Endothelial cell (in vitro differentiated cells): ENCODE measurements around the gene NT5DC1. TPM values are rescaled to one million over a fixed set of nuclear protein-coding genes. Genes with fewer than 3 reads are reported as not detected.

Source experiments
- DNase-seq: peaks from one replicate; pipeline ENCODE4 v3.0.0; 2021; ENCODE audit warnings: low spot score
- H3K27ac Mint-ChIP-seq: one replicate; pipeline ENCODE4 v1.8.0; 2021; ENCODE audit warnings: mixed read lengths, inconsistent platforms; ENCODE audit not compliant: unreplicated experiment
- H3K27me3 Mint-ChIP-seq: one replicate; pipeline ENCODE4 v1.8.0; 2021; ENCODE audit warnings: mild to moderate bottlenecking, moderate library complexity, mixed read lengths, inconsistent platforms; ENCODE audit not compliant: unreplicated experiment
- H3K36me3 Mint-ChIP-seq: one replicate; pipeline ENCODE4 v1.8.0; 2021; ENCODE audit warnings: mild to moderate bottlenecking, low read depth, mixed read lengths, inconsistent platforms; ENCODE audit not compliant: unreplicated experiment
- H3K4me1 Mint-ChIP-seq: one replicate; pipeline ENCODE4 v1.8.0; 2021; ENCODE audit warnings: mild to moderate bottlenecking, mixed read lengths, inconsistent platforms; ENCODE audit not compliant: unreplicated experiment
- H3K4me3 Mint-ChIP-seq: one replicate; pipeline ENCODE4 v1.8.0; 2021; ENCODE audit warnings: mild to moderate bottlenecking, mixed read lengths, inconsistent platforms; ENCODE audit not compliant: unreplicated experiment
- H3K9me3 Mint-ChIP-seq: one replicate; pipeline ENCODE4 v1.8.0; 2021; ENCODE audit warnings: mixed read lengths, inconsistent platforms; ENCODE audit not compliant: unreplicated experiment
- total RNA-seq: library from RNA; stranded (reverse); fragmentation: NEBNext Ultra II Directional; extraction: Animal tissue kit (Norgen Biotek cat#: 25700); gene quantifications from one replicate; pipeline ENCODE4 v1.2.1, GENCODE V29; 2021; ENCODE audit not compliant: unreplicated experiment
- TF ChIP-seq, protein P1 (sequence below): fragments of 200-600 bp; sonication (generic); IDR thresholded peaks from one replicate; pipeline ENCODE4 v1.5.0; 2021; ENCODE audit warnings: antibody characterized with exemption; ENCODE audit not compliant: unreplicated experiment

NT5DC1 gene
- total RNA-seq, 1 donor from 2014 or later, result 33.9 TPM

DNA sequence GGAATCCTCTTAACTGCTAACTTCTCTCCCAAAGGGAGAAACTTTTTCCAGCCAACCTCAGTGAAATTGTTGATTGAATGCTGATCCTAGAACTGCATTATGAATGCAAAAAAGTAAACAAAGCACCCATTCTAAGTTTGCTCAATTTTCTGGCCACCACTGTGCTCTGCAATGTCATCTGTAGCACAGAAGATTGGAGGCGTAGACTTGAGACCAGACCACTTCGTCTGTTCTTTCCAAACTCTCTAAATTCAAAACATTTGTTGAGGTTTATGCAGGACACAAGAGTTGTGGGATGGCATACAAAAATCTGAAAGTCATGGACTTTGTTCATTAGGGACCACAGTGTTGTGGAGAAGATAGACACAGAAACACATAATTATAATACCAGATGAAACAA lies 190.1 kb downstream of the NT5DC1 start:
- no peaks in the 10 kb centered on the region for H3K9me3 Mint-ChIP-seq
- TF ChIP-seq, protein P1, sequence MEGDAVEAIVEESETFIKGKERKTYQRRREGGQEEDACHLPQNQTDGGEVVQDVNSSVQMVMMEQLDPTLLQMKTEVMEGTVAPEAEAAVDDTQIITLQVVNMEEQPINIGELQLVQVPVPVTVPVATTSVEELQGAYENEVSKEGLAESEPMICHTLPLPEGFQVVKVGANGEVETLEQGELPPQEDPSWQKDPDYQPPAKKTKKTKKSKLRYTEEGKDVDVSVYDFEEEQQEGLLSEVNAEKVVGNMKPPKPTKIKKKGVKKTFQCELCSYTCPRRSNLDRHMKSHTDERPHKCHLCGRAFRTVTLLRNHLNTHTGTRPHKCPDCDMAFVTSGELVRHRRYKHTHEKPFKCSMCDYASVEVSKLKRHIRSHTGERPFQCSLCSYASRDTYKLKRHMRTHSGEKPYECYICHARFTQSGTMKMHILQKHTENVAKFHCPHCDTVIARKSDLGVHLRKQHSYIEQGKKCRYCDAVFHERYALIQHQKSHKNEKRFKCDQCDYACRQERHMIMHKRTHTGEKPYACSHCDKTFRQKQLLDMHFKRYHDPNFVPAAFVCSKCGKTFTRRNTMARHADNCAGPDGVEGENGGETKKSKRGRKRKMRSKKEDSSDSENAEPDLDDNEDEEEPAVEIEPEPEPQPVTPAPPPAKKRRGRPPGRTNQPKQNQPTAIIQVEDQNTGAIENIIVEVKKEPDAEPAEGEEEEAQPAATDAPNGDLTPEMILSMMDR, result no peak
- H3K27ac Mint-ChIP-seq, result no peak overlapping the region
- H3K4me3 Mint-ChIP-seq, result no peak overlapping the region
- no peaks in the 10 kb centered on the region for H3K4me1 Mint-ChIP-seq
- no peaks in the 10 kb centered on the region for H3K27me3 Mint-ChIP-seq
- no peaks in the 10 kb centered on the region for H3K36me3 Mint-ChIP-seq
- DNase-seq, result no peak

DNA sequence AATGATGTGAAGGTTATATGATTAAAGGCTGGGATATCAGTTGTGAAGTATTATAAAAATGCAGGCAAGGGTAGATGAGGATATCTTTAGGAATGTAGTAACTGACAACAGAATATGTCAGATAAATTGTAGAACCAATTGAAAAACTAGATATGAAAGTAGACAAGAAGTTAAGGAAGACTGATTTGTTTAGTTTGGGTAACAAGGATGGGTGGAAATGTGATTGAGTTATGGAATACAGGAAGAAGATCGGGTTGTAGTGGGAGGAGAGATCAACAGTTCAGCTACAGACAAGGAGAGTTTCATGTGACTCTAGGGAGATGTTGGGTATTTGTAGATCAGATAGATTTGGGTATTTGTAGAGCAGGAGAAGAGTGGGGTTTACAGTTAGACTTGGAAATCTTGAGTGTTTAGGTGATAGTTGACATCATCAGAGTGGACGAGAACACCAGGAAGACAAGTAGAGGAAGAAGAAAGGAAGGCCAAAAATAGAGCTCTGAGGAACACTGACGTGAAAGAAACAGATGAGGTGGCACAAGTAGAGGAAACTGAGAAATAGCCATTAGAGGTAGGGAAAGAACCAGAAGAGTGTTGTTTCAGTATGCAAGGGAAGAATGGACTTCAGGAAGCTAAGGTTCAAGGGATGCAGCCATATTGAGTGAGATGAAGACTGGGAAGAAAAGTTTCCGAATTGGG lies 191.2 kb downstream of the NT5DC1 start:
- TF ChIP-seq, protein P1, result no peak
- no peak for DNase-seq
- H3K27ac Mint-ChIP-seq, result no peak overlapping the region

DNA sequence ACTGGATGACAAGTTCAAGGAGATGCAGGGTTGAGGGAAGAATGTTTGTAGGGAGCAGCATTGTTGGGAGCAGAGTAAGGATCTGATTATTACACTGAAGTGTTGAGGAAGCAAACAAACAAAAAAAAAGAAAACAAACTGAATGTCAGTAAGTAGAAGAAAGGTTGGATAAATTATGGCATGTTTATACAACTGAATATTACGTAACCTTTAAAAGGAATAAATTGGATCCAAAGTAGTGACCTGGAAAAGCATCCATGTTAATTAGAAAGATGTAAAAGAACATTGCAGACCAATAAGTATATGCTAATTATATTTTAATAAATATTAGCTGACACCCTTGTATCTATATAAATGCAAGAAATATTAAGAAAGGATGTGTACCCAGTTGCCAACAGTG lies 191.9 kb downstream of the NT5DC1 start:
- Mint-ChIP-seq H3K36me3 (no peaks in the 10 kb centered on the region), H3K4me1 (no peaks in the 10 kb centered on the region)

More for the DNA sequence above, 191.2 kb downstream of the NT5DC1 start:
- Mint-ChIP-seq H3K36me3 (no peaks in the 10 kb centered on the region), H3K4me3 (no peak overlapping the region), H3K27me3 (no peaks in the 10 kb centered on the region), H3K9me3 (no peaks in the 10 kb centered on the region), H3K4me1 (no peaks in the 10 kb centered on the region)

DNA sequence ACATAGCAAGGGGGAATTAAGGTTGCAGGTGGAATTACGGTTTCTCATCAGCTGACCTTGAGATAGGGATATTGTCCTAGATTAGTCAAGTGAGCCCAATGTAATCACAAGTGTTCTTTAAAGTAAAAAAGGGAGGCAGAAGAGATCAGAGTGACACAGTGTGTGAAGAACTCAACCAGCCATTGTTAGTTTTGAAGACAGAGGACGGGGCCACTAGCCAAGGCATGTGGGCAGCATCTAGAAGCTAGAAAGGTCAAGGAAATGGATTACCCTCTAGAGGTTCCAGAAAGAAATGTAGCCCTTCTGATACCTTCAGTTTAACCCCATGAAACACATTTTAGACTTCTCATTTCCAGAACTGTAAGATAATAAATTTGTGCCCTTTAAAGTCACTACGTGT lies 197.6 kb downstream of the NT5DC1 start:
- Mint-ChIP-seq H3K36me3 (no peaks in the 10 kb centered on the region), H3K9me3 (no peaks in the 10 kb centered on the region), H3K27me3 (no peaks in the 10 kb centered on the region), H3K4me3 (no peak overlapping the region), H3K4me1 (no peaks in the 10 kb centered on the region), H3K27ac (no peak overlapping the region)
- DNase-seq, result no peak
- TF ChIP-seq, protein P1, result no peak

More for the DNA sequence above, 191.9 kb downstream of the NT5DC1 start:
- TF ChIP-seq, protein P1, result no peak
- DNase-seq, result no peak
- no peaks in the 10 kb centered on the region for H3K27me3 Mint-ChIP-seq
- H3K27ac Mint-ChIP-seq, result no peak overlapping the region
- no peak overlapping the region for H3K4me3 Mint-ChIP-seq
- no peaks in the 10 kb centered on the region for H3K9me3 Mint-ChIP-seq

DNA sequence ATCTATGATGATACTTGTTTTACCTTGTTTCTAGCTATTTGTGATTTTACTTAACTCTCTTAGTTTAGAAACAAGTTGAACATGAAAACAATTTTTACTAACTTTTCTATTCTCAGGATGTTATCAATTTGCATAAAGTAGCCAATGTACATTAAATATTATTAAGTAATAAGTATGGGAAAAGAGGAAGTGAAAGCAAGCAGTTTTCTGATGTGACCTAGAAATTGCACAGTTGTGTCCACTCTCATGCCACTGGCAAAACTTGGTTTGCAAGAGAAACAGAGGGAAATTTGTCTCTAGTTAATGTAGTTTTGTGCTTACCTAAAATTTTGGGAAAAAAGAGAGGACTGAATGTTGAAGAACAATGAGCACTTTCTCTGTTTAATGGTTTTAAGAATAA lies 198.3 kb downstream of the NT5DC1 start:
- H3K4me3 Mint-ChIP-seq, result no peak overlapping the region
- no peaks in the 10 kb centered on the region for H3K9me3 Mint-ChIP-seq
- DNase-seq, result no peak
- no peaks in the 10 kb centered on the region for H3K27me3 Mint-ChIP-seq
- no peaks in the 10 kb centered on the region for H3K36me3 Mint-ChIP-seq
- no peaks in the 10 kb centered on the region for H3K4me1 Mint-ChIP-seq
- TF ChIP-seq, protein P1, result no peak
- no peak overlapping the region for H3K27ac Mint-ChIP-seq
